ACHN (cell line): ENCODE results near the gene NAA80.
A peak's percentile ranks its signal among the peaks of the same experiment; 100 is the strongest.
"Not testable (repeated sequence)": the region's sequence is repeated elsewhere in the genome, so short reads cannot be mapped to it uniquely, and the experiment has no call there.

Source experiments
- DNase-seq: peaks from one replicate; pipeline ENCODE4 v3.0.0-alpha.2; 2015
- in situ Hi-C: cut with HindIII; loops from 2 replicates; pipeline ENCODE4 v1.10.0; 2017; ENCODE audit warnings: low sequenced_read_pairs, low pct_ligation_motif_present, low pct_unique_long_range_greater_than_20kb

The NAA80 gene

GRCh38 chr3:50266017-50266416, 33.2 kb downstream of the NAA80 start:
- in situ Hi-C loops, result no loop called here
- DNase-seq, result no peak

GRCh38 chr3:50265571-50265970, 33.6 kb downstream of the NAA80 start:
- in situ Hi-C loops, result no loop called here
- no peak for DNase-seq

- in situ Hi-C loops, result no loop called here
- DNase-seq, result no peak
Measured at GRCh38 chr3:50264964-50265485, 34.2 kb downstream of the NAA80 start.

- in situ Hi-C loops, result no loop called here
- DNase-seq, result peak; percentile 92
Measured at GRCh38 chr3:50264383-50264963, 34.7 kb downstream of the NAA80 start.

GRCh38 chr3:50263478-50264382, 35.5 kb downstream of the NAA80 start:
- in situ Hi-C loops, result no loop called here
- DNase-seq, result no peak

GRCh38 chr3:50262778-50263177, 36.4 kb downstream of the NAA80 start:
- no peak for DNase-seq
- in situ Hi-C loops, result no loop called here

GRCh38 chr3:50262200-50262599, 37.0 kb downstream of the NAA80 start:
- DNase-seq, in situ Hi-C loops: not testable (repeated sequence)

- in situ Hi-C loops, result no loop called here
- no peak for DNase-seq
Measured at GRCh38 chr3:50261505-50261904, 37.7 kb downstream of the NAA80 start.

- in situ Hi-C loops, result no loop called here
- no peak for DNase-seq
Measured at GRCh38 chr3:50260942-50261441, 38.2 kb downstream of the NAA80 start.

GRCh38 chr3:50260027-50260941, 38.9 kb downstream of the NAA80 start:
- peak; percentile 87 for DNase-seq
- in situ Hi-C loops, result no loop called here

- DNase-seq, result no peak
- in situ Hi-C loops, result no loop called here
Measured at GRCh38 chr3:50259432-50260026, 39.7 kb downstream of the NAA80 start.

- no peak for DNase-seq
- in situ Hi-C loops, result no loop called here
Measured at GRCh38 chr3:50258979-50259378, 40.2 kb downstream of the NAA80 start.

- no peak for DNase-seq
- in situ Hi-C loops, result no loop called here
Measured at GRCh38 chr3:50258029-50258680, 41.0 kb downstream of the NAA80 start.

GRCh38 chr3:50256978-50257890, 42.0 kb downstream of the NAA80 start:
- in situ Hi-C loops, result no loop called here
- DNase-seq, result no peak

- DNase-seq, result no peak
- in situ Hi-C loops, result no loop called here
Measured at GRCh38 chr3:50255251-50255615, 44.0 kb downstream of the NAA80 start.

- no peak for DNase-seq
- in situ Hi-C loops, result no loop called here
Measured at GRCh38 chr3:50254577-50255250, 44.5 kb downstream of the NAA80 start.
